GM21526 (cell line): Measurements from ENCODE around the gene STIL.
"Not testable (repeated sequence)": the region's sequence is repeated elsewhere in the genome, so short reads cannot be mapped to it uniquely, and the experiment has no call there.

Source experiments
- ATAC-seq: cut with Tn5 transposase; IDR thresholded peaks from one replicate; pipeline ENCODE4 v1.9.1; 2021; ENCODE audit warnings: moderate library complexity; ENCODE audit not compliant: unreplicated experiment, low FRiP score

Gene STIL

DNA sequence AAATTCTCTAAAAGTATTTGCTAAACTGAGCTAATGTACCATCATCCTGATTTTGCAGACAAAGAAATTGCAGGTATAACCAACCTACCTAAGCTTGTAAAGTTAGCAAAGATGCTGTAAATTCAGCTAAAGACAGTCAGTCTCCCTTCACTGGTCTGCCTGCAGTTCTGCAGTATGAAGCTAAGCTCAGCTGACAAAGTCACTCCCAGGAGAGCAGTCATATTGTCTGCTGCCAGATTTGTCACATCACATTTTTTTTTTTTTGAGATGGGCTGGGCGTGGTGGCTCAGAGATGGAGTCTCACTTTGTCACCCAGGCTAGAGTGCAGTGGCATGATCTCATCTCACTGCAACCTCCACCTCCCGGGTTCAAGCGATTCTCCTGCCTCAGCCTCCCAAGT lies 10.7 kb upstream of the STIL start:
- ATAC-seq: no peak

DNA sequence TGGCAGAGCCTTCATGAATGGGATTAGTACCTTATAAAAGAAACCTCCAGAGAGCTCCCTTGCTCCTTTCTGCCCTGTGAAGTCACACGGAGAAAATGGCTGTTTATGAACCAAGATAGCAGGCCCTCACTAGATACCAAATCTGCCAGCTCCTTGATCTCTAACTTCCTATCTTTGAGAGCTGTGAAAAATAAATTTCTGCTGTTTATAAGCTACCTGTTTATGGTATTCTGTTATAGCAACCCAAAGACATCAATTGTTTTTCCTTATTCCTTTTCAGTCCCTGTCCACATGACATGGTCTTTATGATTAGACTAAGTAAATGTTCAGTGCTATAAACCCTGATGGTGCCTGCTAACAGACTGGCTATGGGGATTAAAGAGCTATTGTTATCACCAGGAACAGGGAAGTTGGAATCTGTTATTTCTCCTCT lies 9.7 kb upstream of the STIL start:
- ATAC-seq: no peak

DNA sequence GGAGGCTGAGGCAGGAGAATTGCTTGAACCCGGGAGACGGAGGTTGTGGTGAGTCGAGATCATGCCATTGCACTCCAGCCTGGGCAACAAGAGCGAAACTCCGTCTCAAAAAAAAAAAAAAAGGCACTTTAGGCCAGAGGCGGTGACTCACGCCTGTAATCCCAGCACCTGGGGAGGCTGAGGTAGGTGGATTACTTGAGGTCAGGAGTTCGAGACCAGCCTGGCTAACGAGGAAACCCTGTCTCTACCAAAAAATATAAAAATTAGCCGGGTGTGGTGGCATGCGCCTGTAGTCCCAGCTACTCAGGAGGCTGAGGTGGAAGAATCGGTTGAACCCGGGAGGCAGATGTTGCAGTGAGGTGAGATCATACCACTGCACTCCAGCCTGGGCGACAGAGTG lies 6.0 kb upstream of the STIL start:
- not testable (repeated sequence) for ATAC-seq

DNA sequence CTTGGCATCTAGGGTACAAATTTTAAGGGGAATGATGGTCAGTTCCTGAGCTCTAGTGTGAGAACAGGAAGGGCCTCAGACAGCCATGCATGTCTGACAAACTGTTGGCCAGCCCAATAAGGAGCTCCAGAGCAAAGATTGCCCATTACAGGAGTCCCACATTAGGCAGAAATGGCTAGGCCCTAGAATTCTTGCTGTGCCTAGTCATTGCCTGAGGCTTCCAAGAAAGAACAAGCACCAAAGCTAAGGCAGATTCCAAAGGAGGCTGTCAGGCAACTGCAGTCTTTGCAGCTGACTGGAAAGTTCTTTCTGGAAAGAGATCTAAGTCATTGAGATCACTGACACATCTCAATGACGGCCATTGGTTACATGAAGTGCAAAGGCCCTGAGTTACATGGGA lies 3.9 kb upstream of the STIL start:
- no peak for ATAC-seq

DNA sequence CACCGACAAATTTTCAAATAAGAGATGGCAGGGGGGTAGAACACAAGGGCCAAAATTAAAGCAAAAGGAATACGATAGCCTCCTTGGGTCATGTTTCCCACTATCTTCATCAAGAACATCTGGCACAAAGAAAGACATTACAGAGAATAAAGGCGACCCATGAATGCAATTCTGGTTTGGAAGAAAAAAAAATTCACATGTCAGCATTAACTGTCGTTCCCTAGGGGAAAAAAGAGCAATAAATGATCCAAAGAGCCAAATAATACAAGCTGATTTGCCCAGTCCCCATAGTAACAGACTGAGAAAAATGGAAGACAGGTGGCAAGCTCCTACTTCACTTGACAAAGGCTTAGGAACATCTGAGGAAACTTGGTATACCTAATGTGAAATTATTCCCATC lies 4.5 kb downstream of the STIL start:
- no peak for ATAC-seq

DNA sequence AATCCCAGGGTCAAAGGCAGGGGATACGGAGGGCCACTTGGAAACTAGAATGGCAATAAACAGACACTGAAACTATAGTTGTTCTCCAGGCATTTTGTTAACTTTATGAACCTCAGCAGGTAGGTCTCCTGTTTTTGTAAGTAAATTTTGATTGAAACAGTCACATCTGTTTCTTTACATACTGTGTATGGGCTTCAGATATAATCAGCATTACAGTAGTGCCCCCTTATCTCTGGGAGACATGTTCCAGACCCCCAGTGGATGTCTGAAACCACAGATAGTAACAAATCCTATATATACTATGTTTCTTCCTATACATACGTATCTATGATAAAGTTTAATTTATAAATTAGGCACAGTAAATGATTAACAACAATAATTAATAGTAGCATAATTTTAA lies 11.5 kb downstream of the STIL start:
- no peak for ATAC-seq

DNA sequence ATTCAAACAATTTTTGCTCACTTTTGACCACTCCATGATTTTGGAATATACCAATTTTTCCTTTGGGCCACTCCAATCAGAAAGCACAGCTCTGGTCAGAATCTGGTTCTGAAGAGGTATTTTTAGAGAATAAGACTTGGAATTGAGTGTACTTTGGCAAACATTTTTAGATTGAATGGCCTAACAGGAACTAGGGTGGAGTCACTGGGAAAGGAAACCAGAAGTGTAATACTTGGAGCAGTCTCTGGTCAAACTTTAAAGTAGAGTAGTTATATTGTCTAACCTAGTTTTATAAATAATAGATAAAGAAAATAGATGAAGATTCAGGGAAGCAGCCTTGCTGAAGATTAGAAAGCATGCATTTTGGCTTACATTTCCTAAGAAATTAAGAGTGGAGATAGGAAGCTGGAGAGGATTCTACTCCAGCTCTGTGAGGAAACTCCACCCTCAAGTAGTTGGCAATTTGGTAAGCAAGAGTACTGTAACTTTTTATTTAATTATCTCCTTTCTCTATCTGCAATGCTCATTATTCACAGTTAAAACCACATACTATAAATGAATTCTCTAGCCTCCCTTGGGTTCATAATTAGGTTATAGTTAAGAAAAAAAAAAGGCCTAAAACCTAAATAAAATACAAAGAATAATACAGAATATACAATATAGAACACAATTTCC lies 15.8 kb downstream of the STIL start:
- ATAC-seq: no peak

DNA sequence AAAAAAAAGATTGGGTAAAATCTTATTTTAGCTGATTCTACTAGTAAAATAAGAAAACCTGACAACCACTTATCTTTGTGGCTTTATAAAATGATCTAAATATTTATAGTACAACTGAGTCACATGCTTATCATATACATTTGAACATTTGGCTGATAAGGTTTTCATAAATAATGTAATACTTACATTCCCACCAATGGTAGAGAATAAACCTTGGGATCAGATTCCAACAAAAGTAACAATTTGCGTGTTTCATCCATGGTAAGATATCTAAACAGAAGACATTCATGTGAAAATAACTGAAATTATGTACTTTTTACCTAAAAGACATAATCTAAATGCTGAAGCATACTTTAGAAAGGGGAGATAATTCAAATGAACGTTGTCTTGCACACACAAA lies 18.4 kb downstream of the STIL start:
- no peak for ATAC-seq

DNA sequence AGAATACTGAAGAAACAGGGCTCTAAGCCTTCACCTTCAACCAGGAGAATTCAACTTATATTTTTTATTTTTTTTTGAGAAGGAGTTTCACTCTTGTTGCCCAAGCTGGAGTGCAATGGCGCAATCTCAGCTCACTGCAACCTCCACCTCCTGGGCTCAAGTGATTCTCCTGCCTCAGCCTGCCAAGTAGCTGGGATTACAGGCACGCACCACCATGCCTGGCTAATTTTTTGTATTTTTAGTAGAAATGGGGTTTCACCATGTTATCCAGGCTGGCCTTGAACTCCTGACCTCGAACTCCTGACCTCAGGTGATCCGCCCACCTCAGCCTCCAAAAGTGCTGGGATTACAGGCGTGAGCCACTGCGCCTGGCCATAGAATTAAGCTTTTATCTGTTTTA lies 19.1 kb downstream of the STIL start:
- not testable (repeated sequence) for ATAC-seq

DNA sequence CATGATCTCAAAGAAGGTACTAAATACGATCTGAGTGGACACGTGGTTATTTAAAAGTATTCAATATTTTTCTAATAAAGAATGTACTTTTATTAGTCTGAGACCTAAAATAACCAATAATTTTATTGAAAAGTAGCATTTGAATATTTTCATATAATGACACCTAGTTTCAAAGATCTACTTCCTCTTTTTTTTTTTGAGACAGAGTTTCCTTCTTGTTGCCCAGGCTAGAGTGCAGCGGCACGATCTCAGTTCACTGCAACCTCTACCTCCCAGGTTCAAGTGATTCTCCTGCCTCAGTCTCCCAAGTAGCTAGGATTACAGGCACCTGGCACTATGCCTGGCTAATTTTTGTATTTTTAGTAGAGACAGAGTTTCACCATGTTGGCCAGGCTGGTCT lies 25.8 kb downstream of the STIL start:
- ATAC-seq: not testable (repeated sequence)

DNA sequence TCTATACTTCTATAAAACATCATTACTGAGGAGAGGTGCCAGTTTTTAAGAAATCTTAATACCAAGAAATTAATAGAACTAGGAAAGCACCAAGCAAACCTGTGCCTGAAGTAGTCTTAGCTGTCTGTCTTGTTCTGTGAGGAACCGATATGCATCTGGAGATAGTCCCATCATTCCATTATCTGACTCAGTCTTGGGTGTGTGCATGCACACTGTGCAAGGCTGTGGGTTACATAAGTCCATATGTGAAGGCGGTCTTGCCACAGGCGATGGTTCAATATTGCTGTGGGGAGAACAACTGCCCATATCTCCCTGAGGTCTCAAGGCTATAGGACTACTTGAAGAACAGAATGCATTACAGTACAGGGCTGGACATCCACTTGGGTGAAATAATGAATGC lies 33.8 kb downstream of the STIL start:
- ATAC-seq: no peak

DNA sequence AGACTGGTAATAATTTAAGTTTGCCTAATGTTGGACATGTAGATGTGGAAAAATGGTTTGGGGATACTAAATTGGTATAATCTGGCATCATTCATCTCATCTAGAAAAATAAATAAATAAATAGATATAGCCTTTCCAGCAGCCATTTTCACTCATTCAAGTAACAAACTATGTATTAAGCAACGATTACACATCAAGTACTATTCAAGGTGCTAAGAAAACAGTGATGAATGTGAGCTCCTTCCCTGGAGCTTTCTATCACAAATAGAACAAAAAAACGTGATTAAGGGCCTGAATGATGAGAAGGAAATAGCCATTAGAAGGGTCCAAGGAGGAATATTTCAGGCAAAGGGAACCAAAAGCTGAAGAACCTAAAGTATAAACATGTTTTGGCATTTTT lies 37.1 kb downstream of the STIL start:
- no peak for ATAC-seq

DNA sequence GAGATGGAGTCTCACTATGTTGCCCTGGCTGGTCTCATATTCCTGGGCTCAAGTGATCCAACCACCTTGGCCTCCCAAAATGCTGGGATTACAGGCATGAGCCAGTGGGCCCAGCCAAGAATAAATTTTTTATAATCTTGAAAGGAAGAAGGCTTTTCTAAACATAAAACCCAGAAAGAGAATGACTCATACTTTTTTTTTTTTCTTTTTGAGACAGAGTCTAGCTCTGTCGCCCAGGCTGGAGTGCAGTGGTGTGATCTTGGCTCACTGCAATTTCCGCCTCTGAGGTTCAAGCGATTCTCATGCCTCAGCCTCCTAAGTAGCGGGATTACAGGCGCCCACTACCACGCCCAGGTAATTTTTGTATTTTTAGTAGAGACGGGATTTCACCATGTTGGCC lies 38.1 kb downstream of the STIL start:
- ATAC-seq: not testable (repeated sequence)

DNA sequence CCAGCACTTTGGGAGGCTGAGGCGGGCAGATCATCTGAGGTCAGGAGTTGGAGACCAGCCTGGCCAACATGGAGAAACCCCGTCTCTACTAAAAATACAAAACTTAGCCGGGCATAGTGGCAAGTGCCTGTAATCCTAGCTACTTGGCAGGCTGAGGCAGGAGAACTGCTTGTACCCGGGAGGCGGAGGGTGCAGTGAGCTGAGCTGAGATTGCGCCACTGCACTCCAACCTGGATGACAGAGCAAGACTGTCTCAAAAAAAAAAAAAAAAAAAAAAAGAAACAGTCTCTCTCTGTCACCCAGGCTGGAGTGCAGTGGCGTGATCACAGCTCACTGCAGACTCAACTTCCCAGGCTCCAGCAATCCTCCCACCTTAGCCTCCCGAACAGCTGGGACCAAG lies 48.4 kb downstream of the STIL start:
- ATAC-seq: not testable (repeated sequence)

DNA sequence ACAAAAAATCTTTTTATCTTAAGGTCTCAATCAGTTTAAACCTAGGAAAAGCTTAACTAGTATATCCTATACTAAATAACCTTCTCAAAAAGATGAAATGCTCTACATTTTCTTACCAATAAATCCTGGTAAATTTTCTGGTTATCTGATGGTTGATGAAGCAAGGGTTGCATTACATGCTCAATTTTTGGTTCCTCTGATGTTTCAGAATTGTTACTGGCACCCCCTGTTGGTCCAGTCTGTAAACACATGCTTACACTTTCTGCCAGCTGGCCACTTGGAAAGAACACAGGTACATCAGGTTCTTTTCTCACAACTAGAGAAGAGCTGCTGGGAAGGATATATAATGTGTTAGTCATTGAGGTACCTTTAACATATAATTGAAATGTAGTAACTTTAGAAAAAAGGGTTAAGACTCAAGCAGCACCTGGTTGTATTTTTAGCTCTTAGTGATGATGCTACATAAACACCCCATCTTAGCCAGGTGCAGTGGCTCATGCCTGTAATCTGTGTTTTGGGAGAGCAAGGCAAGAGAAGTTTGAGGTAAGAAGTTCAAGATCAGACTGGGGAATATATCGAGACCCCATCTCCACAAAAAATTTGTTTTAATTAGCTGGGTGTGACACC lies 51.0 kb downstream of the STIL start:
- ATAC-seq: no peak

DNA sequence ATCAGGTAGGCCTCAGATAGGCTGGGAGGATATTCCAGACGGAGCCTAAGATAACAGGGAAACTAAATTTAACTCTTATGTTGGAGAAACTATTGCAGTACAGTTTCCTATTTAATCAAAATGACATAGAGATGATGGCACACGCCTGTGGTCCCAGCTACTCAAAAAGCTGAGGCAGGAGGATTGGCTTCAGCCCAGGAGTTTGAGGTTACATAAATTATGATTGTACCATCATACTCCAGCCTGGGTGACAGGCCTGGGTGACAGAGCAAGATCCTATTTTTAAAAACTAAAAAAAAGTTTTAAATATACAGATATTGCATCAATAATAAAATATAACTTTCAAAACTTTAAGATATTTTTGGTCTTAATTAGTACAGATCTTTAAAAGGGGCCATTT lies 56.7 kb downstream of the STIL start:
- no peak for ATAC-seq

DNA sequence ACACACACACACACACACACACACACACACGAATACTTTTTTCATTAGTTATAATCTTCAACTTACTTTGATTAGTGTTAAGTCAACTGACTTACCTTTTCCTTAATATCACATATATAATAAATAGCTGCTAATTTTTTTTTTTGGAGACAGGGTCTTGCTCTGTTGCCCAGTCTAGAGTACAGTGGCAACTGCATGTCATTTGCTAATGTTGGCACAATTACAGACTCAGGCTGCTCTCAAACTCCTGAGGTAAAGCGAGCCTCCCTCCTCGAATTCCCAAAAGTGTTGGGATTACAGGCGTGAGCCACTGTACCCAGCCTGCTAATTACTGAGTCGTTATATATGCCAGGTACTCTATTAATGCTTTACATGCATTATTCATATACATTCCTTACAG lies 61.2 kb downstream of the STIL start:
- ATAC-seq: no peak

DNA sequence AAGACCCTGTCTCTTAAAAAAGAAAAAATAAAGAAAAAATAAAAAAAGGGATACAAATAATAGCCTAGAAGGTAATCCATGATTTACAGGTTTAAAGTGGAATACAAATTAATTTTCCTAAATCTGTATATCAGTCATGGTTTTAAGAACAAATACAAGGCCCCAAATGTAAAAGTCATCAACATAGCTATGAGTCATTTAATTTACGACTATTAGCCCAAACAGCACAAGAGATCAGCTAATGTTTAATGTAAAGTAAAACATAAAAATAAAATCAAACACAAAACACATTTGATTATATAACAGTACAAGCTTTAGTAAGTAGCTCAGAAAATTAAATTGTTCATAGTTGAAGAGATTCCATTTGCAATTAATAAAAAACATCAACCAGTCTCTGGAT lies 61.6 kb downstream of the STIL start:
- no peak for ATAC-seq

DNA sequence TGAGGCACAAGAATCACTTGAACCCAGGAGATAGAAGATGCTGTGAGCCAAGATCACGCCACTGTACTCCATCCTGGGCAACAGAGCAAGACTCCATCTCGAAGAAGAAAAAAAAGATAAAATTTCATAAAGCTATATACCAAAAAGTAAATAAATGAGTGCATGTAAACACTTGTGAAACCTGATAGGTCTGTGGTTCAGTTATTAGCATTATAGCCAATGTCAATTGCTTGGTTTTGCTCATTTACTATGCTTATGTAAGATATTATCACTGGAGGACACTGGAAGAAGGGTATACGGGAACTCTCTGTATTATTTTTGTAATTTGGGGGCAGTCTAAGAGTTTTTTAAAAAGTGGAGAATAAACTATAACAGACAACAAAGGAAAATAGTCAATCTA lies 64.2 kb downstream of the STIL start:
- ATAC-seq: no peak

DNA sequence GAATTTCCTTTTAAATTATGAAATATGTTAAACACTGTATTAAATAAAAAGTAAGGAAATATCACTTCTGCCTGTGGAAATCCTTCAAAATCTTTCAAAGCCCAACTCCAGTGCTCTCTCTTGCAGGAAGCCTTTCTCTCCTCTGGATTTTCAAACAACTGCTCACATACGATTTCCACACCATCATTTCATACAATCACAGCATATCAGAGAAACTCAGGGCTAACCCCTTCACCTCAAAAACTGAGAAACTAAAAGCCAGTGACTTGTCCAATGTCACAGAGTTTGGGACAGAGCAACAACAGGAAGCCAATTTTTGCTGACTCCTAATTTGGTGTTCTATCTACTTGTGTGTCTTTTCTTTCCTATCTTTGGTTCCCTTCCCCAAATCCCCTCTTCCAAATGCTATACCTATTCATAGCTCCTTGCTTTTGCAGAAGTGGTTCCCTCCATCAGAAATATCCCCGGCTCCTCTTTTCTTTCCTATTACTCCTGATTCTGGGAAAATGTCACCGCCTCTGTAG lies 69.5 kb downstream of the STIL start:
- ATAC-seq: no peak

DNA sequence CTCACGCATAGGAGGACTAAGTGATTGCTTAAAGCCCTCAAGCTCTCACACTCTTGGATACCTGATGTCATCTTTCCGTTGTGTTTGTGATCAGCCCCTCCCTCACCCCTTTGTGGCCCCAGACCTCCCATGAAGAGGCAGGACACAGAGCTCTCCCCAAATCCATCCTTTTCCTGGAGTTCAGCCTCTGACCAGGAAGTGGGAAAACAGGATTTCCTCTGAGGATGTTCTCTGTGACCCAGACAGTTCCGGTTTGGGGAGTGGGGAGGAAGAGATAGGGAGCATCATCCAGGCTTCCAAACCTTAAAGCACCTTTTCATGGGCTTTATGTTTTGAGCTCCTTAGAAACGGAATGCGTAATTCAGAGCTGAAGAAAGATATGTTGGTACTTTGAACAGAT lies 70.0 kb downstream of the STIL start:
- no peak for ATAC-seq
